Endothelial cell of umbilical vein (primary cell): ENCODE measurements around the gene POLR2J. TPM values are rescaled to one million over a fixed set of nuclear protein-coding genes. Genes with fewer than 3 reads are reported as not detected.

Experiments used
- BruUV-seq: library from RNA; stranded (reverse); fragments of 400-500 nt; replicated peaks from 2 replicates; lab custom pipeline; 2021; lab: Mats Ljungman, UMichigan
- CTCF ChIA-PET: fragments of 300-600, 350-600 bp; sonication (Branson Sonifier 250); formaldehyde crosslinking; loops from one replicate; lab custom pipeline; 2021; ENCODE audit warnings: antibody characterized with exemption, inconsistent platforms; lab: Charles Lee
- POLR2A ChIA-PET: fragments of 300-600, 350-600 bp; sonication (Branson Sonifier 250); formaldehyde crosslinking; loops from one replicate; lab custom pipeline; 2021; ENCODE audit warnings: antibody characterized with exemption, inconsistent platforms; lab: Charles Lee
- DNase-seq: peaks from one replicate; pipeline ENCODE4 v3.0.0-alpha.2; 2011; ENCODE audit warnings: low read depth, low spot score
- FAIRE-seq: peaks from 2 replicates; lab custom pipeline; 2011; peaks lifted over from hg19 to GRCh38; lab: Jason Lieb, UNC
- H2AFZ ChIP-seq: 2 replicates; pipeline ENCODE4 v1.6.0; 2012; ENCODE audit warnings: low read depth, low read length, control low read depth, inconsistent platforms
- H3K27ac ChIP-seq: 2 replicates; pipeline ENCODE4 v1.5.1; 2011; ENCODE audit warnings: low read depth, mild to moderate bottlenecking, control low read depth, low read length, moderate library complexity; ENCODE audit not compliant: insufficient read depth
- H3K27me3 ChIP-seq, 2 experiments: 2 replicates each; pipeline versions ENCODE4 v1.6.0 to v1.6.1; 2011; ENCODE audit warnings: low read length in 2 of 2, mixed read lengths in 1 of 2; ENCODE audit not compliant: control insufficient read depth in 2 of 2, insufficient read depth in 2 of 2
- H3K36me3 ChIP-seq, 2 experiments: 2 replicates in 1 of 2; 3 replicates in 1 of 2; pipeline ENCODE4 v1.5.1; 2011; ENCODE audit warnings: low read length in 2 of 2, mild to moderate bottlenecking in 1 of 2, moderate library complexity in 1 of 2; ENCODE audit not compliant: control insufficient read depth in 2 of 2, insufficient read depth in 2 of 2; ENCODE audit errors: extremely low read depth in 1 of 2
- H3K4me1 ChIP-seq: 3 replicates; pipeline ENCODE4 v1.5.1; 2011; ENCODE audit warnings: mild to moderate bottlenecking, low read length; ENCODE audit not compliant: control insufficient read depth, insufficient read depth; ENCODE audit errors: extremely low read depth
- H3K4me2 ChIP-seq: 2 replicates; pipeline ENCODE4 v1.6.1; 2011; ENCODE audit warnings: low read length, control low read depth, mixed read lengths; ENCODE audit not compliant: insufficient read depth
- H3K4me3 ChIP-seq, 3 experiments: fragments of 200-600 bp in 1 of 3; sonication (generic), shearing (Covaris generic) in 1 of 3; replicated peaks in 1 of 3; 2 replicates each; pipeline ENCODE4 v1.5.1; 2011 to 2016; ENCODE audit warnings: control low read depth in 3 of 3, low read length in 3 of 3, mild to moderate bottlenecking in 2 of 3, inconsistent platforms in 1 of 3, low read depth in 1 of 3, moderate library complexity in 1 of 3; ENCODE audit not compliant: insufficient read depth in 1 of 3
- H3K79me2 ChIP-seq: 2 replicates; pipeline ENCODE4 v1.6.0; 2012; ENCODE audit warnings: low read length, inconsistent platforms; ENCODE audit not compliant: control insufficient read depth, insufficient read depth
- H3K9ac ChIP-seq: replicated peaks from 2 replicates; pipeline ENCODE3; 2011; ENCODE audit warnings: low read length, control low read depth; ENCODE audit not compliant: insufficient read depth; ENCODE audit errors: extremely low read depth
- H3K9me1 ChIP-seq: replicated peaks from 3 replicates; pipeline ENCODE4 v1.6.0; 2011; ENCODE audit warnings: mild to moderate bottlenecking, low read length; ENCODE audit not compliant: control insufficient read depth, insufficient read depth; ENCODE audit errors: extremely low read depth
- H3K9me3 ChIP-seq: replicated peaks from 2 replicates; pipeline ENCODE4 v1.5.1; 2012; ENCODE audit warnings: low read length, inconsistent platforms; ENCODE audit not compliant: control insufficient read depth, insufficient read depth
- H4K20me1 ChIP-seq: replicated peaks from 2 replicates; pipeline ENCODE3; 2011; ENCODE audit warnings: mild to moderate bottlenecking, low read length; ENCODE audit not compliant: control insufficient read depth, insufficient read depth; ENCODE audit errors: extremely low read depth
- CTCF ChIP-seq, 2 donors: IDR thresholded peaks; 1 replicate in 1 of 2; 2 replicates in 1 of 2; pipeline ENCODE4 v1.5.1; 2011; ENCODE audit warnings: low read length in 2 of 2, mild to moderate bottlenecking in 2 of 2, moderate library complexity in 2 of 2, control low read depth in 1 of 2, inconsistent platforms in 1 of 2, low read depth in 1 of 2; ENCODE audit not compliant: insufficient read depth in 1 of 2; ENCODE audit errors: extremely low read depth in 1 of 2
- EZH2 ChIP-seq: IDR thresholded peaks from 2 replicates; pipeline ENCODE4 v1.6.1; 2012; ENCODE audit warnings: borderline replicate concordance, low read depth, mild to moderate bottlenecking, moderate library complexity, low read length, inconsistent platforms; ENCODE audit not compliant: severe bottlenecking
- FOS ChIP-seq: IDR thresholded peaks from 2 replicates; pipeline ENCODE4 v1.6.1; 2011; ENCODE audit warnings: mild to moderate bottlenecking, low read length, moderate library complexity, borderline replicate concordance; ENCODE audit not compliant: insufficient read depth
- GATA2 ChIP-seq: IDR thresholded peaks from 2 replicates; pipeline ENCODE4 v1.7.0; 2011; ENCODE audit warnings: low read depth, mild to moderate bottlenecking, moderate library complexity, mixed read lengths, low read length; ENCODE audit not compliant: insufficient read length, insufficient read depth
- JUN ChIP-seq: IDR thresholded peaks from 2 replicates; pipeline ENCODE4 v1.6.1; 2011; ENCODE audit warnings: borderline replicate concordance, low read depth; ENCODE audit not compliant: insufficient read length, insufficient read depth
- MAX ChIP-seq: IDR thresholded peaks from 2 replicates; pipeline ENCODE4 v1.6.1; 2011; ENCODE audit not compliant: insufficient read depth, insufficient read length
- MYC ChIP-seq: IDR thresholded peaks from one replicate; pipeline ENCODE4 v1.6.1; 2011; ENCODE audit warnings: mild to moderate bottlenecking, low read depth, low read length
- POLR2A ChIP-seq: IDR thresholded peaks from 2 replicates; pipeline ENCODE4 v1.6.1; 2012; ENCODE audit warnings: low read depth, mild to moderate bottlenecking, control low read depth, low read length
- POLR2AphosphoS5 ChIP-seq: IDR thresholded peaks from 2 replicates; pipeline ENCODE4 v1.6.1; 2012; ENCODE audit warnings: low read depth, mild to moderate bottlenecking, control low read depth, low read length, moderate library complexity; ENCODE audit not compliant: insufficient read depth
- dilution Hi-C: fragments of 300-500 bp; cut with MboI; formaldehyde crosslinking; loops from one replicate; pipeline ENCODE4 v1.15.0; 2019; ENCODE audit warnings: low sequenced_read_pairs; ENCODE audit not compliant: extremely low pct_ligation_motif_present
- intact Hi-C: fragments of 100-400 bp; cut with micrococcal nuclease; formaldehyde crosslinking; loops from one replicate; pipeline ENCODE4 v1.10.0; 2022
- polyA plus RNA-seq, 4 experiments: library from polyadenylated mRNA; depleted of rRNA in 3 of 4; stranded (reverse) in 3 of 4; unstranded in 1 of 4; fragments of >200 nt; gene quantifications; 2 replicates each; pipeline versions ENCODE4 v1.2.1 to v1.2.3, GENCODE V29; 2011 to 2012; ENCODE audit warnings: missing spikeins in 1 of 4
- total RNA-seq: library from RNA; stranded (reverse); gene quantifications from 2 replicates; pipeline ENCODE4 v1.2.3, GENCODE V29; 2021

POLR2J gene
- total and polyA plus RNA-seq, 2 donors (not counting 3 experiments of a cell fraction or from before 2014, with no cell fraction given), result 48.7 to 93.6 TPM

- no peak overlapping the region for H3K4me2 ChIP-seq
- intact Hi-C loops, result no loop called here
- H3K79me2 ChIP-seq, result peaks cover 6% of the 10 kb centered on the region
- DNase-seq (no peak), FAIRE-seq (no peak)
- H3K9me3 ChIP-seq, result no peaks in the 10 kb centered on the region
- dilution Hi-C loops, result no loop called here
- H3K4me3 ChIP-seq, result no peak overlapping the region
- H3K27me3 ChIP-seq, result no peaks in the 10 kb centered on the region
- H3K4me1 ChIP-seq, result peaks cover 9% of the 10 kb centered on the region
- CTCF ChIA-PET, result interaction anchor here (0.6 to 1.8 kb wide), 6 partner anchors 9 to 55 kb away, joined by 3 to 8 read pairs (median 3); no protein-coding TSS in a partner anchor
- no peak overlapping the region for H3K27ac ChIP-seq
- TF ChIP-seq EZH2 (no peak), POLR2AphosphoS5 (no peak), POLR2A (no peak), FOS (no peak), MAX (no peak), JUN (no peak), MYC (no peak), GATA2 (no peak), CTCF (IDR thresholded peaks at IDR 0.05; ENCODE audit: extremely low read depth in 1 of 2, insufficient read depth in 1 of 2, low read depth in 1 of 2, low read length in 2 of 2) (no peak)
- H2AFZ ChIP-seq, result no peak overlapping the region
- POLR2A ChIA-PET, result no interaction called here
- no peak overlapping the region for H3K9ac ChIP-seq
- no peaks in the 10 kb centered on the region for H3K9me1 ChIP-seq
- H4K20me1 ChIP-seq, result no peaks in the 10 kb centered on the region
- peaks cover 2 to 14% of the 10 kb centered on the region in 2 experiments for H3K36me3 ChIP-seq
- BruUV-seq, result no TSS peak
Observed at GRCh38 chr7:102467581-102468477, 10.9 kb downstream of the POLR2J start.
